H9 (cell line): ENCODE results near the gene TBC1D22A. TPM values are rescaled to one million over a fixed set of nuclear protein-coding genes. Genes with fewer than 3 reads are reported as not detected.

ENCODE experiments used
- DNase-seq: peaks from one replicate; pipeline ENCODE4 v3.0.0-alpha.2; 2017
- H2AFZ ChIP-seq: one replicate; pipeline ENCODE4 v1.6.1; 2013; ENCODE audit warnings: mild to moderate bottlenecking, low read length, control low read depth, moderate library complexity
- H2AK5ac ChIP-seq: 2 replicates; pipeline ENCODE4 v1.6.1; 2013; ENCODE audit warnings: low read length, control low read depth, mixed read lengths; ENCODE audit not compliant: insufficient read length
- H2BK120ac ChIP-seq: one replicate; pipeline ENCODE4 v1.6.1; 2013; ENCODE audit warnings: low read depth, mild to moderate bottlenecking, low read length, control low read depth, inconsistent platforms; ENCODE audit not compliant: poor library complexity, severe bottlenecking
- H2BK12ac ChIP-seq: 2 replicates; pipeline ENCODE4 v1.6.1; 2013; ENCODE audit warnings: low read length, control low read depth, mixed read lengths, low read depth; ENCODE audit not compliant: insufficient read length
- H2BK15ac ChIP-seq: 2 replicates; pipeline ENCODE4 v1.6.1; 2013; ENCODE audit warnings: low read depth, low read length, control low read depth
- H2BK20ac ChIP-seq: one replicate; pipeline ENCODE4 v1.6.1; 2013; ENCODE audit warnings: low read depth, mild to moderate bottlenecking, low read length, control low read depth, inconsistent platforms; ENCODE audit not compliant: poor library complexity, severe bottlenecking
- H2BK5ac ChIP-seq: 2 replicates; pipeline ENCODE4 v1.6.1; 2013; ENCODE audit warnings: low read length, control low read depth, mixed read lengths; ENCODE audit not compliant: insufficient read length
- H3K14ac ChIP-seq: 2 replicates; pipeline ENCODE4 v1.6.1; 2013; ENCODE audit warnings: low read length, control low read depth; ENCODE audit not compliant: insufficient read depth
- H3K18ac ChIP-seq: 2 replicates; pipeline ENCODE4 v1.6.1; 2013; ENCODE audit warnings: low read depth, mild to moderate bottlenecking, mixed read lengths, low read length, control low read depth; ENCODE audit not compliant: insufficient read length
- H3K23ac ChIP-seq: 2 replicates; pipeline ENCODE4 v1.6.1; 2013; ENCODE audit warnings: low read length, control low read depth, mixed read lengths, low read depth; ENCODE audit not compliant: insufficient read length
- H3K23me2 ChIP-seq: 2 replicates; pipeline ENCODE4 v1.6.1; 2013; ENCODE audit warnings: low read depth, mild to moderate bottlenecking, mixed read lengths, low read length, control low read depth; ENCODE audit not compliant: insufficient read length, poor library complexity, severe bottlenecking
- H3K27ac ChIP-seq: 2 replicates; pipeline ENCODE4 v1.5.1; 2013; ENCODE audit warnings: low read length, control low read depth, mixed read lengths, low read depth; ENCODE audit not compliant: insufficient read length
- H3K27me3 ChIP-seq: 2 replicates; pipeline ENCODE4 v1.6.1; 2013; ENCODE audit warnings: low read length, control low read depth, inconsistent platforms; ENCODE audit not compliant: insufficient read depth
- H3K4ac ChIP-seq: 2 replicates; pipeline ENCODE4 v1.6.1; 2013; ENCODE audit warnings: low read depth, mild to moderate bottlenecking, control low read depth, inconsistent platforms, low read length, moderate library complexity
- H3K4me1 ChIP-seq: 2 replicates; pipeline ENCODE4 v1.6.1; 2013; ENCODE audit warnings: low read length, control low read depth, inconsistent platforms; ENCODE audit not compliant: insufficient read depth
- H3K4me2 ChIP-seq: 2 replicates; pipeline ENCODE4 v1.6.1; 2013; ENCODE audit warnings: low read length, control low read depth, mixed read lengths; ENCODE audit not compliant: insufficient read length, insufficient read depth
- H3K56ac ChIP-seq: 2 replicates; pipeline ENCODE4 v1.6.1; 2013; ENCODE audit warnings: low read depth, mild to moderate bottlenecking, mixed read lengths, low read length, control low read depth; ENCODE audit not compliant: insufficient read length
- H3K79me1 ChIP-seq: 2 replicates; pipeline ENCODE4 v1.6.1; 2013; ENCODE audit warnings: low read depth, mild to moderate bottlenecking, moderate library complexity, low read length, control low read depth, inconsistent platforms; ENCODE audit not compliant: insufficient read depth, poor library complexity, severe bottlenecking
- H3K79me2 ChIP-seq: 2 replicates; pipeline ENCODE4 v1.6.1; 2013; ENCODE audit warnings: low read length, control low read depth, inconsistent platforms; ENCODE audit not compliant: insufficient read depth
- H3K9ac ChIP-seq: 2 replicates; pipeline ENCODE4 v1.6.1; 2013; ENCODE audit warnings: low read length, control low read depth, mixed read lengths; ENCODE audit not compliant: insufficient read length; ENCODE audit errors: extremely low read depth
- H3K9me3 ChIP-seq: one replicate; pipeline ENCODE4 v1.6.1; 2013; ENCODE audit warnings: low read depth, low read length, inconsistent platforms; ENCODE audit not compliant: control insufficient read depth
- H3T11ph ChIP-seq: one replicate; pipeline ENCODE4 v1.6.1; 2013; ENCODE audit warnings: mild to moderate bottlenecking, low read length, control low read depth, inconsistent platforms
- H4K20me1 ChIP-seq: one replicate; pipeline ENCODE4 v1.6.1; 2013; ENCODE audit not compliant: control insufficient read depth, insufficient read length, insufficient read depth
- H4K5ac ChIP-seq: 2 replicates; pipeline ENCODE4 v1.6.1; 2013; ENCODE audit warnings: low read depth, mild to moderate bottlenecking, mixed read lengths, low read length, control low read depth; ENCODE audit not compliant: insufficient read length
- H4K8ac ChIP-seq: replicated peaks from 2 replicates; pipeline ENCODE4 v1.6.1; 2013; ENCODE audit warnings: low read length, control low read depth, mixed read lengths, low read depth; ENCODE audit not compliant: insufficient read length
- H4K91ac ChIP-seq: 2 replicates; pipeline ENCODE4 v1.6.1; 2013; ENCODE audit warnings: low read depth, mild to moderate bottlenecking, moderate library complexity, mixed read lengths, low read length, control low read depth; ENCODE audit not compliant: insufficient read length
- H3K27ac Mint-ChIP-seq, 3 experiments: 2 replicates in 2 of 3; 3 replicates in 1 of 3; pipeline ENCODE4 v1.8.0; 2020 to 2021; ENCODE audit warnings: mixed read lengths in 3 of 3, mild to moderate bottlenecking in 1 of 3, moderate library complexity in 1 of 3
- H3K27me3 Mint-ChIP-seq: 2 replicates; pipeline ENCODE4 v1.8.0; 2021; ENCODE audit warnings: low read depth, mild to moderate bottlenecking, moderate library complexity, mixed read lengths
- H3K36me3 Mint-ChIP-seq, 3 experiments: 2 replicates in 2 of 3; 3 replicates in 1 of 3; pipeline ENCODE4 v1.8.0; 2020 to 2021; ENCODE audit warnings: low read depth in 3 of 3, mixed read lengths in 3 of 3; ENCODE audit not compliant: insufficient read depth in 1 of 3
- H3K4me1 Mint-ChIP-seq, 2 experiments: 2 replicates each; pipeline ENCODE4 v1.8.0; 2020; ENCODE audit warnings: mixed read lengths in 2 of 2
- H3K4me3 Mint-ChIP-seq, 2 experiments: 2 replicates in 1 of 2; 3 replicates in 1 of 2; pipeline ENCODE4 v1.8.0; 2020 to 2021; ENCODE audit warnings: mild to moderate bottlenecking in 2 of 2, mixed read lengths in 2 of 2, moderate library complexity in 1 of 2
- H3K9me3 Mint-ChIP-seq, 2 experiments: 2 replicates in 1 of 2; 3 replicates in 1 of 2; pipeline ENCODE4 v1.8.0; 2020; ENCODE audit warnings: mild to moderate bottlenecking in 2 of 2, mixed read lengths in 2 of 2, moderate library complexity in 1 of 2
- WGBS: extraction: QIAGEN DNeasy Blood & Tissue Kit; methylation state at CpG from one replicate; pipeline ENCODE4 v1.1.7; 2013; ENCODE audit warnings: missing lambda C conversion rate, low lambda C conversion rate, mixed read lengths; ENCODE audit not compliant: insufficient read length; ENCODE audit errors: extremely low coverage; 5-methylcytosine and 5-hydroxymethylcytosine counted together
- total RNA-seq: library from RNA; stranded (reverse); gene quantifications from 2 replicates; pipeline ENCODE4 v1.2.1, GENCODE V29; 2021
- TF ChIP-seq, protein P1 (sequence below): fragments of 200-600 bp; sonication (generic); conservative IDR thresholded peaks from 3 replicates; pipeline ENCODE4 v1.8.0; 2021; ENCODE audit warnings: antibody characterized with exemption, mild to moderate bottlenecking

The TBC1D22A gene
- total RNA-seq, 1 experiment from 2014 or later = 20.8 TPM

- Histone ChIP-seq H2AK5ac (no peak overlapping the region), H2BK15ac (no peak overlapping the region), H3K79me2 (no peaks in the 10 kb centered on the region), H3K23ac (no peak overlapping the region), H3K27me3 (no peaks in the 10 kb centered on the region), H3K4me2 (no peak overlapping the region), H2BK12ac (no peak overlapping the region), H2AFZ (no peak overlapping the region), H2BK5ac (no peak overlapping the region), H4K91ac (no peak overlapping the region), H3K4me1 (no peaks in the 10 kb centered on the region), H3K27ac (no peak overlapping the region), H3K56ac (no peak overlapping the region), H4K20me1 (peaks cover 5% of the 10 kb centered on the region), H3T11ph (no peak overlapping the region), H3K9me3 (no peaks in the 10 kb centered on the region), H3K14ac (no peak overlapping the region), H4K8ac (no peak overlapping the region), H3K23me2 (no peaks in the 10 kb centered on the region), H3K9ac (no peak overlapping the region), H2BK120ac (no peak overlapping the region), H4K5ac (no peak overlapping the region), H3K4ac (no peak overlapping the region), H2BK20ac (no peak overlapping the region), H3K18ac (no peak overlapping the region), H3K79me1 (no peaks in the 10 kb centered on the region)
- no CpG with 5 or more reads among the region's 10 CpGs for WGBS
- no peaks in the 10 kb centered on the region; a peak in 1 of 5 replicates for H3K9me3 Mint-ChIP-seq
- peak overlapping the region in 1 of 3 experiments; percentile 79; a peak in 1 of 7 replicates for H3K27ac Mint-ChIP-seq
- H3K4me3 Mint-ChIP-seq = no peak overlapping the region
- H3K4me1 Mint-ChIP-seq = peaks cover 5 to 19% of the 10 kb centered on the region in 2 experiments
- TF ChIP-seq, protein P1, sequence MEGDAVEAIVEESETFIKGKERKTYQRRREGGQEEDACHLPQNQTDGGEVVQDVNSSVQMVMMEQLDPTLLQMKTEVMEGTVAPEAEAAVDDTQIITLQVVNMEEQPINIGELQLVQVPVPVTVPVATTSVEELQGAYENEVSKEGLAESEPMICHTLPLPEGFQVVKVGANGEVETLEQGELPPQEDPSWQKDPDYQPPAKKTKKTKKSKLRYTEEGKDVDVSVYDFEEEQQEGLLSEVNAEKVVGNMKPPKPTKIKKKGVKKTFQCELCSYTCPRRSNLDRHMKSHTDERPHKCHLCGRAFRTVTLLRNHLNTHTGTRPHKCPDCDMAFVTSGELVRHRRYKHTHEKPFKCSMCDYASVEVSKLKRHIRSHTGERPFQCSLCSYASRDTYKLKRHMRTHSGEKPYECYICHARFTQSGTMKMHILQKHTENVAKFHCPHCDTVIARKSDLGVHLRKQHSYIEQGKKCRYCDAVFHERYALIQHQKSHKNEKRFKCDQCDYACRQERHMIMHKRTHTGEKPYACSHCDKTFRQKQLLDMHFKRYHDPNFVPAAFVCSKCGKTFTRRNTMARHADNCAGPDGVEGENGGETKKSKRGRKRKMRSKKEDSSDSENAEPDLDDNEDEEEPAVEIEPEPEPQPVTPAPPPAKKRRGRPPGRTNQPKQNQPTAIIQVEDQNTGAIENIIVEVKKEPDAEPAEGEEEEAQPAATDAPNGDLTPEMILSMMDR = peak; percentile 33; the same call in 2 of the 3 replicates
- peak; percentile 22 for DNase-seq
- H3K36me3 Mint-ChIP-seq = peaks cover 0 to 11% (median 9%) of the 10 kb centered on the region in 3 experiments; a peak in 5 of 7 replicates
- no peaks in the 10 kb centered on the region for H3K27me3 Mint-ChIP-seq
Observed at GRCh38 chr22:47064416-47064815, 302.0 kb downstream of the TBC1D22A start.
